ENCODE measurements around the gene OSBPL3. TPM values are rescaled to one million over a fixed set of nuclear protein-coding genes. Genes with fewer than 3 reads are reported as not detected.

OSBPL3 gene
- total RNA-seq, 1 experiment from 2014 or later = 16.0 TPM

- Mint-ChIP-seq H3K9me3 (no peaks in the 10 kb centered on the region), H3K27ac (peak overlapping the region; percentile 9; the same call in 1 of the 2 replicates), H3K4me3 (no peak overlapping the region), H3K36me3 (no peaks in the 10 kb centered on the region), H3K4me1 (peaks cover 65% of the 10 kb centered on the region), H3K27me3 (ENCODE audit: low read depth) (peaks cover 13% of the 10 kb centered on the region)
- no peak for DNase-seq (ENCODE audit: low spot score)
- CTCF ChIA-PET = interaction anchor here (1.5 kb wide), 1 partner anchor 8 kb away, joined by 3 read pairs; no protein-coding TSS in a partner anchor
- no peak for TF ChIP-seq ARID4B (CRISPR knock-in tag; IDR thresholded peaks at IDR 0.05; ENCODE audit: borderline replicate concordance)
- TF ChIP-seq ZNF121 (CRISPR knock-in tag; IDR thresholded peaks at IDR 0.05) = no peak
- no peak for ATAC-seq
- POLR2A ChIA-PET = no interaction called here
Measured at GRCh38 chr7:24974026-24974832, 5.7 kb downstream of the OSBPL3 start.

- no peaks in the 10 kb centered on the region for H3K9me3 Mint-ChIP-seq
- no peaks in the 10 kb centered on the region for H3K36me3 Mint-ChIP-seq
- H3K4me1 Mint-ChIP-seq = peaks cover 54% of the 10 kb centered on the region
- ATAC-seq (no peak), DNase-seq (ENCODE audit: low spot score) (no peak)
- no peak overlapping the region for H3K4me3 Mint-ChIP-seq
- H3K27ac Mint-ChIP-seq = no peak overlapping the region
- CTCF ChIA-PET = interaction anchor here (1.5 kb wide), 1 partner anchor 10 kb away, joined by 3 read pairs; no protein-coding TSS in a partner anchor
- peaks cover 4% of the 10 kb centered on the region for H3K27me3 Mint-ChIP-seq (ENCODE audit: low read depth)
- POLR2A ChIA-PET = no interaction called here
- TF ChIP-seq AR (CRISPR knock-in tag; IDR thresholded peaks at IDR 0.05) = no peak
- TF ChIP-seq ATF6 (CRISPR knock-in tag; IDR thresholded peaks at IDR 0.05) = no peak
- TF ChIP-seq ZMAT4 (CRISPR knock-in tag; IDR thresholded peaks at IDR 0.05) = no peak
- TF ChIP-seq FOXP4 (CRISPR knock-in tag; IDR thresholded peaks at IDR 0.05) = no peak
- TF ChIP-seq STAT6 (CRISPR knock-in tag; conservative IDR thresholded peaks at IDR 0.05; ENCODE audit: low read depth) = no peak
- no peak for TF ChIP-seq ATF1 (CRISPR knock-in tag; IDR thresholded peaks at IDR 0.05)
- TF ChIP-seq ELF4 (CRISPR knock-in tag; IDR thresholded peaks at IDR 0.05; ENCODE audit: low read depth) = no peak
- TF ChIP-seq ZNF425 (CRISPR knock-in tag; conservative IDR thresholded peaks at IDR 0.05) = no peak
- TF ChIP-seq RORB (CRISPR knock-in tag; IDR thresholded peaks at IDR 0.05) = no peak
- TF ChIP-seq JAZF1 (CRISPR knock-in tag; IDR thresholded peaks at IDR 0.05) = no peak
- no peak for TF ChIP-seq TCF7 (CRISPR knock-in tag; IDR thresholded peaks at IDR 0.05; ENCODE audit: low read depth)
- TF ChIP-seq ZNF423 (CRISPR knock-in tag; IDR thresholded peaks at IDR 0.05) = no peak
Measured at GRCh38 chr7:24972991-24973390, 7.0 kb downstream of the OSBPL3 start.
